GM18502 (cell line): Measurements from ENCODE around the gene RGS14.
A peak's percentile ranks its signal among the peaks of the same experiment; 100 is the strongest.

Experiments
- ATAC-seq: cut with Tn5 transposase; IDR thresholded peaks from one replicate; pipeline ENCODE4 v1.9.1; 2021; ENCODE audit warnings: mild to moderate bottlenecking; ENCODE audit not compliant: unreplicated experiment, poor library complexity

Gene RGS14, protein sequence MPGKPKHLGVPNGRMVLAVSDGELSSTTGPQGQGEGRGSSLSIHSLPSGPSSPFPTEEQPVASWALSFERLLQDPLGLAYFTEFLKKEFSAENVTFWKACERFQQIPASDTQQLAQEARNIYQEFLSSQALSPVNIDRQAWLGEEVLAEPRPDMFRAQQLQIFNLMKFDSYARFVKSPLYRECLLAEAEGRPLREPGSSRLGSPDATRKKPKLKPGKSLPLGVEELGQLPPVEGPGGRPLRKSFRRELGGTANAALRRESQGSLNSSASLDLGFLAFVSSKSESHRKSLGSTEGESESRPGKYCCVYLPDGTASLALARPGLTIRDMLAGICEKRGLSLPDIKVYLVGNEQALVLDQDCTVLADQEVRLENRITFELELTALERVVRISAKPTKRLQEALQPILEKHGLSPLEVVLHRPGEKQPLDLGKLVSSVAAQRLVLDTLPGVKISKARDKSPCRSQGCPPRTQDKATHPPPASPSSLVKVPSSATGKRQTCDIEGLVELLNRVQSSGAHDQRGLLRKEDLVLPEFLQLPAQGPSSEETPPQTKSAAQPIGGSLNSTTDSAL

DNA sequence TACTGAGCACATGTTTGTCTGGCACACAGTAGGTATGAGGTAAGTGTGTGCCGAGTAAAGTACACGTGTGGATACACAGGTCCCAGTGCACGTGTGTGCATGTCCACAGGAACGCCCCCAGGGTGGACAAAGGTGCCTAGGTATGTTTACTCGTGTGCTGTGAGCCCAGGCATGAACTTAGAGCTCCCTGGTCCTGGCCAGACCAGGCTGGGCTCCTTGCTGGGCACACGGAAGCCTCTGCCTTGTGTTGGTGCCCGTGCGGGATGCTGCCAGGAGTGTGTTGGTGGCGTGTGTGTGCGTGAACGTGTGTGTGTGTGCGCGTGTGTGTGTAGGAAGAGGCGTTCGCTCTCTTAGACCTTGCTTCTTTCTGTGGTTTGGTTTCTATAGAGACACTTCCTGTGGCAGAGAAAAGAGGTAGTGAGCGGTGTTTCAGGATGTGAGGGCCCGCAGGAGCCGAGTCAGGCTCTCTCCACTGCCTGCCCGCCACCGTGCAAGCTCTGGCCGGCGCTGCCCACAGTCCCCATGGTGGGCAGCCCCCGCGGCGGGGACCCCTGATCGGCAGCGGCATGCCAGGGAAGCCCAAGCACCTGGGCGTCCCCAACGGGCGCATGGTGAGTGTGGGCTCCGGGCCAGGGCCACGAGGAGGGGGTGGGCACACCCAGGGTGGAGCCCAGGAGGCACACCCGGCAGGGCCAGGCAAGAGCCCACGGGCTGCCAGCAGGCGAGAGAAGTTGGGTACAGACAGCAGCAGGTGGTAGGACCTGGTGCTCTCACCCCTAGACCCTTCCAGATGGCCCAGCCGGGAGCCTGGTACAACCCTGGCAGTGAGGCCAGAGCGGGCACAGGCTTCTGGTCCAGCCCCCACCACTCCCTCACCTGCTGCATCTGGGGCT is at the start of gene RGS14:
TSS of gene RGS14 (plus strand) at position 466 of the 893 bp plus-strand sequence. CDS start at position 567, 101 bp downstream.
- ATAC-seq = peak; percentile 90

DNA sequence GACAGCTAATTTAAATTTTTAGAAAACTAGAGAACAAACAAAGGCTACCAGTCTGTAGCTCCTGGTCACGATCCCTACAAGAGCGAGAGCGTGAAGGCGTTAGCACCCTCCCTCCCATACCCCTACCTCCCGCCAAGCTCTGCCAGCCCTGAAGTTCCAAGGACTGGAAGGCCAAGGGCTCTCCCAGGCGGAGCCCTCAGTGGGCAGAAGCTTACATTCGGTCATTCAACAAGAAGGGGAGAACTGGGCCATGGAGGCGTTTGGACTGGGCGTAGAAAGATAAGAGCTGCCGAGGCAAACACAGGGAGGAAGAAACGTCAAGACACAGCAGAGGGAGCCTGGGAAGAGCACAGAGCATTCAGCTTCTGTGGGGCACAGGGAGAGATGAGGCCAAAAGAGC is 49.0 kb upstream of the RGS14 start:
- ATAC-seq = no peak

DNA sequence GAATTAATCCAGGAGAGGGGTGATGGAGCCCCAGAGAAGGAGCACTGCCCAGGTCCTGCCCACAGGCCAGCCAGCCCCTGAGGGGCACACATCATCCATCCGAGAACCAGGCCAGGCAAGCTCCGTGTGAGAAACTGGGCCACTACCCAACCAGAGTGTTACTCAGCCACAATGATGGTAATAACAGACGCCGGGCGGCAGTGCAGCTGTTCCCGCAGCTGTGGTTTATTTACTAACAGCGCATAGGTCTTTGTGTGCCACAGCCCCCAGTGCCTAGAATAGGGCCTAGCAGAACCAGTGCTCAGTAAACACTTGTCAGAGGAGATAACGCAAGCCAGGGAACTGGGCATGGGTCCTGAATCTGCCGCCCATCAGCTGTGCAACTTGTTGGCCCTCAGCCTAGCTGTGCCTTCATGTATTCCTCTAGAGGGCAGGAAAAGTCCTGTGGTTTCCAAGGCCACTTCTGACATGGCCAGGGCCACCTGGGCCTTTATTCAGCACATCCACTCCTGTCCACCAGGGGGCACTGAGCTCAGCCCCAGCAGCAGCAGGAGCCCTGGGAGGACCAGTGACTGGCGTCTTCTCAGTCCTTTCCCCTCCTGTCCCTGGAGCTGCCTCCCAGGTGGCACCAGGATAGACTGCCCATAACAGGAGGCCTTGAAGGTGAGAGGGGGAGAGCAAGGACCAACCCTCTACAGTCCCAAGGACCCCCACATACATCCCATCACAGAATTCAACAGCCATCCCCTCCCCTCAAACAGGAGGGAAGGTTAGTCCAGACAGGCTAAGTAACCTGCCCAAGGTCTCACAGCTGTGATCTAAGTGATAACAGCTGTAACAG is 48.2 kb upstream of the RGS14 start:
- no peak for ATAC-seq

DNA sequence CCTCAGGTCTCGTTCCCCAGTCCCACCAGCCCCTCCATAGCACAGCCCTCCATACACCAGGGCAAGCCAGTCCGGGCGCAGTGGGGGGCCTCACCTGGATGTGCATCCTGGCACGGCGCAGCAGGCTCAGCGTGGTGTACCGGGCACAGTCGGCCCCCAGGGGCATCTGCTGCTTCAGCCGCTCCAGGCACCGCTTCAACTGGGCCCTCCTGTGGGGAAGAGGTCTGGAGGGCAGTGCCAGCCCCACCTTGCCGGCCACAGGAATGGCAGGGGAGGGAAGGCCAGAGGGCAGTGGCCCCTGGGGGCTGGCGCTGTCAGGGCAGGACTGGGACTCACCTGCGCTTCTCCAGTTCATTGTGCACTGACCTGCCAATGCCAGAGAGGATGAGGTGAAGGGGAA is 47.4 kb upstream of the RGS14 start:
- no peak for ATAC-seq

DNA sequence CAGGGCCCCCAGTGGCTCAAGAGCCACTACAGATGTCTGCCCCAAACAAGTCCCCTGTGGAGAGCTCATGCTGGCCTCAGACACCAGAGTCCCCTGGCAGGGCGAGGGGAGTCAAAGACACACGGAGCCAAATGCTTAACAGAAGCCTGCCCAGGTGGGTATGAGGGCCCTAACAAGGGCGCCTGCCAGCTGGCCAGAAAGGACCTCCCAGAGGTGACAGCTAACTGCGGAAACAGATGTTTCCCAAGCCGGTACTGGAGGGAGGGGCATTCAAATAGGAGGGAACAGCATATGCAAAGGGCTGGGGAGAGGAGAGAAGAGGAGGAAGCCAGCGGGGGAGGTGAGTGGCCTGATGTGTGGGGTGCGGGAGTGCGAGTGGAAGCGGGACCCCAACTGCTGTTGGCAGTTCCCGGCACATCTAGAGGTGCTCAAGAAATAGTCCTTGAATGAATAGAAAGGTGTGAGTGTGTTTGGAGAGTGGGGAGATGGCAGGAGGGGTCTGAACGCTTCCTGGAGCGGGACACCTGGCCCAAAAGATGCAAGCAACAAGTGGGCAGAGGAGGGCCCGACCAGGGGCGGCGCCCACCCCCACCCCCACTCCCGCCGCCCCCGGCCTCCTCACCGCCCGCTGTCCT is 46.9 kb upstream of the RGS14 start:
- no peak for ATAC-seq

DNA sequence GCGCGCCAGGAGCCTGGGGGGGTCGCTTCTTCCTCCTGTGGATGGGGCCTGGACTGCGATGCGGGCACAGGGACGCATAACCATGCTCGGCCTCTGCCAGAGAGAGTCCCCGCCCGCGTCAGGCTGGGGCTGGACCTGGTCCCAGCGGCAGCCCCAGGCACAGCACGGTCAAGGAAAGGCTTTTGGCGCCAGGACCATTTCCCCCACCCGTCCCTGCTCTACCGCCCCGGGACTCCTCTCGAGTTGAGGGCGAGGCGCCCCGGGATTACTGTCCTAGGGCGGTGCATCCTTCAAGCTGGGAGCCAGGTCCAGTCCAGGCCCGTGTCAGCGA is 46.4 kb upstream of the RGS14 start:
- no peak for ATAC-seq

DNA sequence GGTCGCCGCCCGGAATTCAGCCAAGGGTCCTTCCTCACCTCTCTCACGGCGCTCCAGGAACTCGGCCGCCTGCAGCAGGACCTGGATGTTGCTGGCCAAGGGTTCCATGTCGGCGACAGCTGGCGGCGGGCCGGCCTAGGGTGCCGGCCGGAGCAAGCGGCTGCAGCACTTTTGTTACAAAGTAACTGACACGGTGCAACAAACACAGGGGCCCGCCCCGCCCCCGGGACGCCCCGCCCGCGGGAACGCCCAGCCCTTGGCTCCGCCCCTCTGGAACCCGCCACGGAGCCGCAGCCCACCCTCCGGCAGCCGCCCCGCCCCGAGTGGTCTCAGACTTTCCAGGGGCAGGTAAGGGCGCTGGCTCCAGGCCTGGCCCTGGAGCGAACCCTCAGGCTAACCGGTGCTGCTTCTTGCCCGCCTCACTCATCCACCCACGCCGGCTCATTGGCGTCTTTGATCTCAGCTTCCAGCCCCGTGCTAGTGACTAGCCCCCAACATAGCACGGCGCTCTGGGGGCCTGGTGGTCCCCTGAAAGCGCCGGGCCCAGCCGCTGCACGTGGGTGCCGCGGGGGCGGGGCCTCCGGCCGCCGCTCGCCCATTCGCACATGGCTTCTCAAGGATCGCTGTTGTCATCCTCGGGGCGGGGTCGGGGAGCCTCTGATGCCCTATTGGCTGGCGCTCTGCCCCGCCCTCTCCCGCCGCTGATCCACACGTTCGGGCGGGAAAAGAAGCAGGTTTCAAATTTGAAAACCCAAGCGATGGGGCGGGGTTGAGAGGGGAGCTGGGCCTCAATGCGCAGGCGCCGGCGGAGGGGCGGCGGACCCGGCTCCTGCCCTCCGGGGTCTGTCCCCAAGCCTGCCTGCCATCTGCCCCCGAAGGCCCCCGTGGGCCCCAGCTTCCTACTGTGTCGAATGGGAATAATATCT is 45.7 kb upstream of the RGS14 start, which contains the start of gene MXD3:
TSS of gene MXD3 (minus strand) at position 176 of the 926 bp plus-strand sequence. CDS start at position 108, 68 bp downstream.
- peak; percentile 79 for ATAC-seq

DNA sequence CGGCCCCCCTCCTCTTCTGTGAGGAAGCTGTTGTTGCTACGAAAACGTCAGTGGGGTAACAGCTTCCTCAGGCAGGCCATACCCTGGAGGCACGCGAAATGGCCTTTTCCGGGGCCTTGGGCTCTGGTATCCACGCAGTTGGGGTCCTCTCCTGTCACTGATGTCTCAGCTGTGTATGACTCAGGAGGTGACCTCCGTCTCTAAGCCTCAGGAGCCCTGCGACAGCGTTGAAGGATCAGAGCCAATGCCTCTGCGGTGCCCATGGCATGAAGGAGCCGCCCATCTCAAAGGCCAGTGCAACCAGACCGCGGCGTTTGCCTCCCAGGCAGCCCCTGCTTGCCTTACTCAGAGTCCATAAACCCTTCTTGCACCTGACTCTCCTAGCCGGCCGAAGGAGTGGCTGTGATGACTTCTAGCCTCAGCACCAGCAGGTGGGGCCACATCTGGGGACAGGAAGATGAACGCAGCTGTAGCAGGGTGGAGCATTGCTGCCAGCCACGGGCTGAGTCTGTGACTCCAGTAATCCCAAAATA is 45.0 kb upstream of the RGS14 start:
- peak; percentile 28 for ATAC-seq

DNA sequence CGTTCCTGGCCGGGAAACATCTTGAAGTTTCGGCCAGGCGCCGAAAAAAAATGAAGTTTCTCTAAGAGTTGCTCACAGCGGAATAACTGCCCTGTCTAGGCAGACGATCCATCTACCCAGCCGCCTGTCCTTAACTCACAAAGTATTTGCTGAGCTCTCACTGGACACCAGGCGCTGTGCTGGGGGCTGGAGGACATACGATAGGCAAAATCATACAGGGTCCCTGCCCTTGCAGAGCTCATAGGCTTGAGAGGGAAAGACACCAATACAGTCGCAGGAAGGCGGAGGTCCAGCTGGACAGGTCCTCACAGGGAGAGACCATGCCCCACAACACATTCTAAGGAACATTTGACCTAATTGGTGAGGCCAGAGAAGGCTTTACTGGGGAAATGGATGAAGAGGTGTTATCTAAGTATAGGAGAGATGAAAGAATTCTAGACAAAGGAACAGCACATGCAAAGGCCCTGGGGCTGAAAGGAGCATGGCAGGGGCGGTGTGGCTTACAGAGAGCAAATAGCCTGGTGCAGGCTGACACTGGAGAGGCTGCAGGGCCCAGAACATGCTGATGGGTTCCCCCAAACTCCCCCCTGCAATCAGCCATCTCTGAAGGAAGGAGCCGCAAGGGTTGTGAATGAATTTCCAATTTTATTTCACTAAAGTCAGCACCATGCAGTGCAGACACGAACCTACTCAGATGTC is 44.0 kb upstream of the RGS14 start:
- ATAC-seq = no peak

DNA sequence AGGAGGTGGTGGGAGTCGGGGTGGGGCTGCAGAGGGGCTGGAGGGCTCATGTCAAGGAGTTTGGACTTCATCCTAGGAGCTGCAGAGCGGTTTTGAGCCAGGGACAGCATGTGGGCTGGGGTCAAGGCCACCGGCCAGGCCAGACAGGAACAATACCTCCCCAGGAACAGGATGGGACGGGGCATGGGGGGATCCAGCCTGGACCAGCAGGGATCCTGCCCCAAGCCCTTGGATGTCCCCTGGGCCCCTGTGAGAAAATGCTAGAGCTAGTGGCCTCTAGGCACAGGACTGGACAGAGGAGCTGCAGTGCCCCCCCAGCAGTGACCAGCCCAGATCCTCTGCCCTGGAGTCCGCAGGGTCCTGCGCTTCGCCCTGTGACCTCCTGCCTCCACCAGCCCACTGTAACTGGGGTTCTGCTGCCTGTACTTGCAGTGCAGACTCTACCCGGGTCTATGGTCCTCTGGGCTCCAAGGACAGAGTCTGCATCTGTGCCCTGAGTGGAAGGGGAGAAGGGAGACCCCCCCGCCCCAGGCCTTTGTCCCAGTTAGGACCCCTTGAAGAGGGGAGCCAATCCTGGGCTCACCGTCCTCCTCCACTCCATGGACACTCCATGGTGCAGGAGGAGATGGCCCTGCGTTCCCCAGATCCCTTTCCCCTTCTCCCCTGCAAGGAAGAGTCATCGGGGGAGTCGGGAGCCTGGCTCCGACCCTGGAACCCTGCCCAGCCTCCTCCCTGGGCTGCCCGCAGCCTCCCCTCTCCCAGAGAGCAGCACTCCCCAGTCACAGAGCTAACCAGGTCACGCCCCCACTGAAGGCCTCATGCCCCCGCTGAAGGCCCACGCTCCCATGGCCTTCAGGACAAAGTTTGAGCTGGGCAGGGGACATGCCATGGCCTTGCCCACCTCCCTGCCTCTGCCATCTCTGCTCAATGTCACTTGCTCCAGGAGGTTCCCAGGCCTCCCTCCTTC is 43.1 kb upstream of the RGS14 start:
- no peak for ATAC-seq

DNA sequence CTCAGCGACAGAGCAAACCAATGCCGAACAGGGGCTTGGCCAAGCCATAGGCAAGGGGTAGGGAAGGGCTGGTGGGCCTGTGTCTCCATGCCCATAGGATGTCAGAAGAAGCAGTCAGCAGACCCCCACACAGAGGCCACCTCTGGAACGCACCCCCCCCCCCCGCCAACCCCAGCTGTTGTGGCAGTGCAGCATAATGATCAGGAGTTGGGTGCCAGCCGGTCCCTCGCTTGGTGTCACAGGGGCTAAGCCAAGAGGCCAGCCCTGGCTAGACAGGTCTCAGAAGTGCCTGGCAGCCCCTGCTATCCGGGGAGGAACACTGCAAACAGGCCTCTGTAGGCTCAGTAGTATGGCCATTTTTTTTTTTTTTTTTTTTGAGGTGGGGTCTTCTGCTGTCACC is 42.3 kb upstream of the RGS14 start:
- no peak for ATAC-seq

DNA sequence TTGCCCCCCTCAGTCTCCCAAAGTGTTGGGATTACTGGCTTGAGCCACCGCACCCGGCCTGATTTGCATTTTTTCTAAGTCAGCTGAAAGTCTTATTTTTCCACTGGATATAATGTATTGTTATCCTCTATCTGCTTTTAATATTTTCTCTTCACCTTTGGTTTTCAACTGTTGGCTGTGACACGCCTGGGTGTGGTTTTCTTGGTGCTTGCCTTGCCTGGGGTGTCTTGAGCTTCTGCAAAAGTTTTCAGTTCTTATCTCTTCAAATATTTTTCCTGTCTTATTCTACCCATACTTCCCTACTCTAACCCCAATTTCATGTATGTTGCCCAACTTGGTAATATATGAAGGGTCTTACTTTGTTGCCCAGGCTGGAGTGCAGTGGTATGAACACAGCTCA is 41.7 kb upstream of the RGS14 start:
- ATAC-seq = no peak

DNA sequence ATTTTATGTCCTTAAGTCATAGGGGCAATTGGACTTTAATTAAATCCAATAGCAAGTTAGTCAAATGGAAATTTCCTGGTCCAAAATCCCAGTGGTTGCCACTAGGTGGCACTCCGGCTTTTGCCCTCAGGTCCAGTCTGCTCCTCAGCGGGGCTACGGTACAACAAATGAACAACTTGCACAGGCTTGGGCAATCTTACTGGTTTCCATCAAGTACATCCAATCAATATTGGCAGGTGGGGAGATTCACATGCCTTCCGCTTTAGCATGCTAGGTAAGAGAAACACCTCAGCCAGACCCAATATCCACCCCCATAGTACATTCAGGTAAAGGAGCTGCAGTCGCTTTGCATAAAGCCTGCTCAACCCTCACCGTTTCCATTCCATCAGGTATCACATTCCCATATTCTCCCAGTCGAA is 39.8 kb upstream of the RGS14 start:
- no peak for ATAC-seq

DNA sequence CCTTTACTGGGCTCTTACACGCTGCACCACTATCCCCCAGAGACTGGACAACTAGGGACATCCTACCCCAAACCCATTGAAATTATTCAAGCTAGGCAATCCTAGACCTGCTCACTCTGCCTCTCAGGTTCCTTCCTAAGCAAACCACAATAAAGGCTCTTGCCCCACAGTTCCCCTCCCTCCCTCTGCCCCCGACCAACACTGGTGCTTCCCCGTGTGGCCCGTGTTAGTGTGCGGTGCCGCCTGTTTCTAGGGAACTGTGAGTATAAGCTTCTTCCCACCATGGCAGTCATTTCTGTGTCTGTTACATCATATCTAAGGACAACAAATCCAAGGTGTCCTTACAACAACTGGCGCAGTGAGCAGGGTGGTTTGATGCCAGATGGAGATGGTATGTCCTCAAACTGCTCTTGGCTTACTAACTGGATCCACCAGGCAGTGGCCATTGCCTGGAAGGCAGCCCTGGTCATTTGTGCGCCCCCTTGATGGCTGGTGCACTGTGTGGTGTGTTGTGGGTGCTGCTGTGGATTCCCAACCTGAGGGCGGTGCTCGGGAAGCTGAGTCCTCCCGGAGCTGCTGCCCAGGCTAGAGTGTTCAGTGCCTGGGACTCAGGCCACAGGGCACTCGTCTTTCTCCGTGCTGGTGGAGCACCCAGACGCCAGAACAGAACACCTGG is 37.7 kb upstream of the RGS14 start:
- ATAC-seq = no peak

DNA sequence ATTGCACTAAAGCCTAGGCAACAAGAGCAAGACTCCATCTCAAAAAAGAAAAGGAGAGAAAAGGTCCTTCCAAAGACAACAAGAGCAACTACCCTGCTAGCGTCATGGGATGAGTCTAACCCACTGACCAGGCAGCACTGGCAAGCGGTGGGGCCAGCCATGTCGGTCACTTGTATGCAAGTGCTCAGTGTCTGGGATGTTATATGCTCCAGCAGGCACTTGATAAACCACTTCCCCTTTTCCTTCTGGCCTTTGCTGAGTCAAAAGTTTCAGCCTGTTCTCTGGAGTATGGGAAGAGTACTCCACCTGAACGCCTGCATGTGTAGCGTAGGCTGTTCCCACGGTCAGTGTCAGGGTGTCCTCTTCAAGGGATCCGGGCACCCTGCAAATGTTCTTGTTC is 36.8 kb upstream of the RGS14 start:
- ATAC-seq = no peak

DNA sequence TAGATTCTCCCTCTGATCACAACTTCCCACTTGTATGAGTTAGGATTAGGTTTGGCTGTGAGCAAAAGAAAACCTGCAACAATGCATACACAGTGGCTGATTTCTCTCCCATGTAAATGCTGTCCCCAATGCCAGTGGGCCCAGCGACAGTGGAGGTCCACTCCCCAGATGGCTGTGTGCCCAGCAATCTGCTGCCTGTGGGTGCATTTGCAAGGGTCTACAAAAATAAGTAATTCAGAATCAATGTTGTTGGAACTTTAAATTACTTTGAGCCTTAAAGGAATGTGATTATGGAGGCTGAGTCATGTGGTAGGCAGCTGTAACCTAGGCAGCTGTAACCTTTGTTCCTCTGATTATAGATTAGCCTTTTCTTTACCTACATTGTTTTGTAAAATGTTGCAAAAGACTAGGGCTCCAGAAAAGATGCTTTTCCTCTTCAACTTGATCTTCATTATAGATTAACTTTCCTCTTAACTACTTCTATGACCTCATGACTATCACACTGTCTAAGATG is 31.8 kb upstream of the RGS14 start:
- ATAC-seq = no peak
